ENCODE data around the gene MTERF4. TPM values are rescaled to one million over a fixed set of nuclear protein-coding genes. Genes with fewer than 3 reads are reported as not detected.

The MTERF4 gene
- polyA plus RNA-seq, 3 donors: 15.5 to 37.4 (median 17.8) TPM

DNA sequence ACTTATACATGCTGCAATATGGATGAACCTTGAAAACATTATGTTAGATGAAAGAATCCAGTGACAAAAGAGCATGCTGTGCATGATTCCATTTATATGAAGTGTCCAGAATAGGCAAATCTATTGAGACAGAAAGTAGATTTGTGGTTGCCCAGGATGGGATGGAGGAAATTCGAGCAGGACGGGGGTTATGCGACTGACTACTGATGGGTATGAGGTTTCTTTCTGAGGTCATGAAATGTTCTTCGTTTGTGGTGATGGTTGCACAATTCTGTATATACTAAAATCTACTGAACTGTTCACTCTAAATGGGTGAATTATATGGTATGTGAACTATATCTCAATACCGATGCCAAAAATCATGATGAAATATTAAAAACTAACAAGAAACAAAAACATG lies 18.9 kb upstream of the MTERF4 start:
- no peaks in the 10 kb centered on the region for H3K79me2 ChIP-seq (ENCODE audit: insufficient read depth, low read length)
- intact Hi-C loops (cut with micrococcal nuclease): no loop called here
- H3K4me1 ChIP-seq (ENCODE audit: control insufficient read depth in 1 of 2, insufficient read depth in 2 of 2, low read length in 2 of 2): no peaks in the 10 kb centered on the region
- no peaks in the 10 kb centered on the region for H4K20me1 ChIP-seq (ENCODE audit: insufficient read depth, low read length)
- Mint-ChIP-seq H3K36me3 (peaks cover 41 to 50% of the 10 kb centered on the region in 2 donors), H3K4me1 (no peaks in the 10 kb centered on the region), H3K4me3 (no peak overlapping the region), H3K27ac (no peak overlapping the region), H3K27me3 (ENCODE audit: low read depth in 3 of 3) (peaks cover 0 to 1% (median 0%) of the 10 kb centered on the region in 3 donors), H3K9me3 (peaks cover 0 to 2% (median 0%) of the 10 kb centered on the region in 7 donors)
- H3K4me3 ChIP-seq (replicated peaks in 1 of 3; ENCODE audit: low read depth in 2 of 3, low read length in 3 of 3): no peak overlapping the region
- no peaks in the 10 kb centered on the region for H3K27me3 ChIP-seq (ENCODE audit: control insufficient read depth in 2 of 2, insufficient read depth in 2 of 2, low read length in 2 of 2)
- no peak overlapping the region for H3K27ac ChIP-seq (ENCODE audit: low read depth in 1 of 2, low read length in 2 of 2)
- no peak overlapping the region for H2AFZ ChIP-seq (ENCODE audit: insufficient read depth, low read depth, low read length, poor library complexity, severe bottlenecking)
- H3K9ac ChIP-seq (ENCODE audit: insufficient read depth, low read length, poor library complexity, severe bottlenecking): no peak overlapping the region
- no peak overlapping the region for H3K4me2 ChIP-seq (replicated peaks; ENCODE audit: extremely low read depth, low read length, poor library complexity, severe bottlenecking)
- no peaks in the 10 kb centered on the region for H3K9me3 ChIP-seq (replicated peaks in 1 of 2; ENCODE audit: control insufficient read depth in 1 of 2, insufficient read depth in 1 of 2, low read length in 2 of 2)
- peaks cover 7 to 14% of the 10 kb centered on the region in 2 donors for H3K36me3 ChIP-seq (replicated peaks in 1 of 2; ENCODE audit: control insufficient read depth in 1 of 2, insufficient read depth in 2 of 2, low read length in 2 of 2)
- DNase-seq: no peak
- TF ChIP-seq, protein P1, sequence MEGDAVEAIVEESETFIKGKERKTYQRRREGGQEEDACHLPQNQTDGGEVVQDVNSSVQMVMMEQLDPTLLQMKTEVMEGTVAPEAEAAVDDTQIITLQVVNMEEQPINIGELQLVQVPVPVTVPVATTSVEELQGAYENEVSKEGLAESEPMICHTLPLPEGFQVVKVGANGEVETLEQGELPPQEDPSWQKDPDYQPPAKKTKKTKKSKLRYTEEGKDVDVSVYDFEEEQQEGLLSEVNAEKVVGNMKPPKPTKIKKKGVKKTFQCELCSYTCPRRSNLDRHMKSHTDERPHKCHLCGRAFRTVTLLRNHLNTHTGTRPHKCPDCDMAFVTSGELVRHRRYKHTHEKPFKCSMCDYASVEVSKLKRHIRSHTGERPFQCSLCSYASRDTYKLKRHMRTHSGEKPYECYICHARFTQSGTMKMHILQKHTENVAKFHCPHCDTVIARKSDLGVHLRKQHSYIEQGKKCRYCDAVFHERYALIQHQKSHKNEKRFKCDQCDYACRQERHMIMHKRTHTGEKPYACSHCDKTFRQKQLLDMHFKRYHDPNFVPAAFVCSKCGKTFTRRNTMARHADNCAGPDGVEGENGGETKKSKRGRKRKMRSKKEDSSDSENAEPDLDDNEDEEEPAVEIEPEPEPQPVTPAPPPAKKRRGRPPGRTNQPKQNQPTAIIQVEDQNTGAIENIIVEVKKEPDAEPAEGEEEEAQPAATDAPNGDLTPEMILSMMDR (IDR thresholded peaks at IDR 0.05): no peak
- WGBS (ENCODE audit: insufficient coverage): no CpG with 5 or more reads among the region's 5 CpGs

DNA sequence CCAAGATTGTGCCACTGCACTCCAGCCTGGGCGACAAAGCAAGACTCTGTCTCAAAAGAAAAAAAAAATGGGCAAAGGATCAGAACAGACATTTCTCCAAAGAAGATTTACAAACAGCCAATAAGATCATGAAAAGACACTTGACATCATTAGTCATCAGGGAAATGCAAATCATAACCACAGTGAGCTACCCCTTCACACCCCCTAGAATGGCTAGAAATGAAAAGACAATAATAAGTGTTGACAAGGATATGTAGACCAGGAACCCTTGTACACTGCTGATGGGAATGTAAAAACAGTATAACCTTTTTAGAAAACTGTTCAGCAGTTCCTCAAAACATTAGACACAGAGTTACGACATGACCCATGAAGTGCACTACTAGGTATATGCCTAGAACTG lies 18.4 kb upstream of the MTERF4 start:
- no CpG with 5 or more reads among the region's 2 CpGs for WGBS (ENCODE audit: insufficient coverage)
- H3K4me1 ChIP-seq (ENCODE audit: control insufficient read depth in 1 of 2, insufficient read depth in 2 of 2, low read length in 2 of 2): no peaks in the 10 kb centered on the region
- no peaks in the 10 kb centered on the region for H3K9me3 ChIP-seq (replicated peaks in 1 of 2; ENCODE audit: control insufficient read depth in 1 of 2, insufficient read depth in 1 of 2, low read length in 2 of 2)
- H3K4me2 ChIP-seq (replicated peaks; ENCODE audit: extremely low read depth, low read length, poor library complexity, severe bottlenecking): no peak overlapping the region
- H3K27me3 ChIP-seq (ENCODE audit: control insufficient read depth in 2 of 2, insufficient read depth in 2 of 2, low read length in 2 of 2): no peaks in the 10 kb centered on the region
- TF ChIP-seq, protein P1 (IDR thresholded peaks at IDR 0.05): no peak
- no peaks in the 10 kb centered on the region for H3K79me2 ChIP-seq (ENCODE audit: insufficient read depth, low read length)
- no peak overlapping the region for H3K27ac ChIP-seq (ENCODE audit: low read depth in 1 of 2, low read length in 2 of 2)
- Mint-ChIP-seq H3K4me1 (no peaks in the 10 kb centered on the region), H3K36me3 (peaks cover 43 to 44% of the 10 kb centered on the region in 2 donors), H3K27ac (no peak overlapping the region), H3K9me3 (peaks cover 0 to 2% (median 0%) of the 10 kb centered on the region in 7 donors), H3K4me3 (no peak overlapping the region), H3K27me3 (ENCODE audit: low read depth in 3 of 3) (peaks cover 0 to 1% (median 0%) of the 10 kb centered on the region in 3 donors)
- H3K9ac ChIP-seq (ENCODE audit: insufficient read depth, low read length, poor library complexity, severe bottlenecking): no peak overlapping the region
- peaks cover 7 to 17% of the 10 kb centered on the region in 2 donors for H3K36me3 ChIP-seq (replicated peaks in 1 of 2; ENCODE audit: control insufficient read depth in 1 of 2, insufficient read depth in 2 of 2, low read length in 2 of 2)
- H3K4me3 ChIP-seq (replicated peaks in 1 of 3; ENCODE audit: low read depth in 2 of 3, low read length in 3 of 3): no peak overlapping the region
- no peaks in the 10 kb centered on the region for H4K20me1 ChIP-seq (ENCODE audit: insufficient read depth, low read length)
- H2AFZ ChIP-seq (ENCODE audit: insufficient read depth, low read depth, low read length, poor library complexity, severe bottlenecking): no peak overlapping the region
- no peak for DNase-seq
- intact Hi-C loops (cut with micrococcal nuclease): no loop called here
